Liver (tissue), 3 donors: ENCODE data around the gene OPHN1.

Experiments
- RAD21 ChIP-seq, 2 donors: IDR thresholded peaks; 2 replicates each; pipeline ENCODE4 v1.6.1; 2016; ENCODE audit warnings: antibody characterized with exemption in 2 of 2, mild to moderate bottlenecking in 2 of 2
- TF ChIP-seq, protein P1 (sequence below): fragments of 150-350 bp; IDR thresholded peaks from 2 replicates; pipeline ENCODE4 v1.5.1; 2017; ENCODE audit warnings: improper control_type of control experiment, low read depth, low read length; ENCODE audit not compliant: missing input control
- donor health status: healthy.
- donor health status: healthy.

DNA sequence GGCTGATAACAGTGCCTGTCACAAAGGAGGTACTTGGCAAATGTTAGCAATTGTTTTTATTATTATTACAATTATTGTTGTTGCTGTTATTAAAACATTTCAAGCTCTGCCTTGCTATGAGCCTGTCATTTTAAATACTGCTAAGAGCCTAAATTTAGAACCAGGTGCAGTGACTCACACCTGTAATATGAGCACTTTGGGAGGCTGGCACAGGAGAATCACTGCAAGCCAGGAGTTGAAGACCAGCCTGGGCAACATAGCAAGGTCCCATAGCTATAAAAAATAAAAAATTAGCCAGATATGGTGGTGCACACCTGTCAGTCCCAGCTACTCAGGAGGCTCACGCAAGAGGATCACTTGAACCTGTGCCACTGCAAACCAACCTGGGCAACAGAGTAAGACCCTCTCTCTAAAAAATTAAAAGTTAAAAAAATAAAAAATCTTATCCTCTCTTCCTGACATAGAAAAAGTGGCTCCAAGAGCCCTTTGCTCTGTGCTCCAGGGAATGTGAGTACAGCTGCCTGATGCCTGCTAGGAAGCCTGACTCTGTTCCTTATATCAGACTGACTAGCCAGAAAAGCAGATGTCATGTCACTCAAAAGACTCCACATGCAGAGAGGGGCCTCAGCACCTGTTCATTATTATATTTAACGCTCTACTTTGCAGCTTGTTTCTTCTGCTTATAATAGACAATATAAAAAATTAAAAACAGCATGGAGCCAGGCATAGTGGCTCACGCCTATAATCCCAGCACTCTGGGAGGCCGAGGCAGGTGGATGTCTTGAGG is 234.0 kb downstream of the OPHN1 start:
- TF ChIP-seq, protein P1, sequence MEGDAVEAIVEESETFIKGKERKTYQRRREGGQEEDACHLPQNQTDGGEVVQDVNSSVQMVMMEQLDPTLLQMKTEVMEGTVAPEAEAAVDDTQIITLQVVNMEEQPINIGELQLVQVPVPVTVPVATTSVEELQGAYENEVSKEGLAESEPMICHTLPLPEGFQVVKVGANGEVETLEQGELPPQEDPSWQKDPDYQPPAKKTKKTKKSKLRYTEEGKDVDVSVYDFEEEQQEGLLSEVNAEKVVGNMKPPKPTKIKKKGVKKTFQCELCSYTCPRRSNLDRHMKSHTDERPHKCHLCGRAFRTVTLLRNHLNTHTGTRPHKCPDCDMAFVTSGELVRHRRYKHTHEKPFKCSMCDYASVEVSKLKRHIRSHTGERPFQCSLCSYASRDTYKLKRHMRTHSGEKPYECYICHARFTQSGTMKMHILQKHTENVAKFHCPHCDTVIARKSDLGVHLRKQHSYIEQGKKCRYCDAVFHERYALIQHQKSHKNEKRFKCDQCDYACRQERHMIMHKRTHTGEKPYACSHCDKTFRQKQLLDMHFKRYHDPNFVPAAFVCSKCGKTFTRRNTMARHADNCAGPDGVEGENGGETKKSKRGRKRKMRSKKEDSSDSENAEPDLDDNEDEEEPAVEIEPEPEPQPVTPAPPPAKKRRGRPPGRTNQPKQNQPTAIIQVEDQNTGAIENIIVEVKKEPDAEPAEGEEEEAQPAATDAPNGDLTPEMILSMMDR: no peak
- TF ChIP-seq RAD21 (IDR thresholded peaks at IDR 0.05): no peak
